Measurements from ENCODE around the gene CASK.

DNA sequence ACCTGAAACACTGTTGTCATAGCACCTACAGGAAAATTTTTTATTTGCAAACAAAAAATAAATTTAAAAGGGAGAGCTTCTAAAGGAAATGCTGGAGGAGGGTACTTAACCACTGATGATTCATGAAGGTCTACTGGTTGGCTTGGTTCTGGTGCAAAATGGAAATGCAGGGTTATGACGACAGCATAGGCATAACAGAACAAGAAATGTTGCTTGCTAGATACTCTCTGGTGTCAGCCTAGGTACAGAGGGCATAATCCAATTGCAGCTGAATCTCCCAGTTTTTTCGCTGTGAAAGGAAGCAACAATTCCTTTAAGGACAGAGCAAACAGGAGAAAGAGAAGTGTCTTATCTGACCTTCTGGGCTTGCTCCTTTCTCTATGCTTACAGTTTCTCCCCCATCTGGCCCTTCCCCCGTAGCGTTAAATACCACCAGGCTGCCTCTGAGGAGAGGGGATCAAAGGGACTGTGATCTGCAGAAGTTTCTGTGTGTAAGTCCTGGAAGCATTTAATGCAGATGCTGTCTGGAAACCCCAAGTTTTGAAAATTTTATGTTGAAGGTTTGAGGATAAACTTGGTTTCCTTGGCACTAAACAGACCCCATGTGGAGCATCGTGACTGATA is 23.7 kb upstream of the CASK start:
- no peak for TF ChIP-seq POLR2A (IDR thresholded peaks at IDR 0.05)
- TF ChIP-seq POLR2AphosphoS5 (IDR thresholded peaks at IDR 0.05), result no peak

All from upper lobe of left lung (tissue), 4 donors.